Erythroblast (primary cell): ENCODE results near the gene PRKCZ.

ENCODE experiments used
- GATA1 ChIP-seq: IDR thresholded peaks from 2 replicates; pipeline ENCODE4 v1.6.1; 2011; ENCODE audit warnings: low read depth, mild to moderate bottlenecking, control low read depth, low read length, moderate library complexity
- POLR2A ChIP-seq: IDR thresholded peaks from 2 replicates; pipeline ENCODE4 v1.6.1; 2011; ENCODE audit warnings: mild to moderate bottlenecking, low read length

GRCh38 chr1:2195785-2196184 is 145.6 kb downstream of the PRKCZ start:
- TF ChIP-seq POLR2A: no peak
- TF ChIP-seq GATA1: no peak
